Trophoblast cell (in vitro differentiated cells and primary cell): Measurements from ENCODE around the gene REV3L.

Experiments
- DNase-seq, 2 donors: peaks; one replicate each; pipeline ENCODE4 v3.0.0-alpha.2; 2016
- H2AFZ ChIP-seq: 2 replicates; pipeline ENCODE4 v1.6.1; 2013; ENCODE audit warnings: low read length, moderate library complexity, mild to moderate bottlenecking; ENCODE audit not compliant: insufficient read depth, poor library complexity
- H2AK5ac ChIP-seq: 2 replicates; pipeline ENCODE4 v1.6.1; 2013; ENCODE audit warnings: mild to moderate bottlenecking, low read length
- H2BK120ac ChIP-seq: 2 replicates; pipeline ENCODE4 v1.6.1; 2013; ENCODE audit warnings: low read length, mild to moderate bottlenecking, moderate library complexity; ENCODE audit not compliant: insufficient read depth, poor library complexity
- H2BK12ac ChIP-seq: 2 replicates; pipeline ENCODE4 v1.6.1; 2013; ENCODE audit warnings: mild to moderate bottlenecking, low read length, moderate library complexity
- H2BK5ac ChIP-seq: 2 replicates; pipeline ENCODE4 v1.6.1; 2013; ENCODE audit warnings: low read length, low read depth, moderate library complexity, mild to moderate bottlenecking; ENCODE audit not compliant: poor library complexity
- H3K14ac ChIP-seq: 2 replicates; pipeline ENCODE4 v1.6.1; 2013; ENCODE audit warnings: mild to moderate bottlenecking, low read length
- H3K18ac ChIP-seq: 2 replicates; pipeline ENCODE4 v1.6.1; 2013; ENCODE audit warnings: mild to moderate bottlenecking, low read length
- H3K23ac ChIP-seq: 2 replicates; pipeline ENCODE4 v1.6.1; 2013; ENCODE audit warnings: low read length
- H3K27ac ChIP-seq: 2 replicates; pipeline ENCODE4 v1.5.1; 2013; ENCODE audit warnings: low read depth, mild to moderate bottlenecking, inconsistent platforms, low read length, moderate library complexity
- H3K27me3 ChIP-seq: 2 replicates; pipeline ENCODE4 v1.6.1; 2013; ENCODE audit warnings: inconsistent platforms, mild to moderate bottlenecking, low read length, moderate library complexity; ENCODE audit not compliant: insufficient read depth
- H3K36me3 ChIP-seq, 2 experiments: 1 replicate in 1 of 2; 2 replicates in 1 of 2; pipeline ENCODE4 v1.6.1; 2013; ENCODE audit warnings: low read length in 2 of 2, mild to moderate bottlenecking in 2 of 2, moderate library complexity in 1 of 2; ENCODE audit not compliant: insufficient read depth in 2 of 2, control insufficient read depth in 1 of 2
- H3K4ac ChIP-seq: 2 replicates; pipeline ENCODE4 v1.6.1; 2013; ENCODE audit warnings: low read depth, mild to moderate bottlenecking, low read length, moderate library complexity
- H3K4me1 ChIP-seq, 2 experiments: 1 replicate in 1 of 2; 2 replicates in 1 of 2; pipeline ENCODE4 v1.6.1; 2013; ENCODE audit warnings: low read length in 2 of 2, mild to moderate bottlenecking in 2 of 2, moderate library complexity in 1 of 2; ENCODE audit not compliant: insufficient read depth in 2 of 2, control insufficient read depth in 1 of 2
- H3K4me2 ChIP-seq: 2 replicates; pipeline ENCODE4 v1.6.1; 2013; ENCODE audit warnings: inconsistent platforms, mild to moderate bottlenecking, low read length, moderate library complexity
- H3K4me3 ChIP-seq: 2 replicates; pipeline ENCODE4 v1.5.1; 2013; ENCODE audit warnings: mild to moderate bottlenecking, low read depth, low read length, inconsistent platforms
- H3K79me1 ChIP-seq: one replicate; pipeline ENCODE4 v1.6.1; 2013; ENCODE audit warnings: low read length
- H3K79me2 ChIP-seq: 2 replicates; pipeline ENCODE4 v1.6.1; 2013; ENCODE audit warnings: low read length, mild to moderate bottlenecking; ENCODE audit not compliant: control insufficient read depth, insufficient read depth, poor library complexity
- H3K9ac ChIP-seq: 2 replicates; pipeline ENCODE4 v1.6.1; 2013; ENCODE audit warnings: mild to moderate bottlenecking, low read length
- H3K9me3 ChIP-seq: 2 replicates; pipeline ENCODE4 v1.6.1; 2013; ENCODE audit warnings: low read depth, mild to moderate bottlenecking, control low read depth, inconsistent platforms, low read length; ENCODE audit not compliant: insufficient read depth
- H4K12ac ChIP-seq: 2 replicates; pipeline ENCODE4 v1.6.1; 2013; ENCODE audit warnings: low read depth, mild to moderate bottlenecking, low read length, moderate library complexity
- H4K8ac ChIP-seq: 2 replicates; pipeline ENCODE4 v1.6.1; 2013; ENCODE audit warnings: low read depth, mild to moderate bottlenecking, low read length, moderate library complexity
- H4K91ac ChIP-seq: one replicate; pipeline ENCODE4 v1.6.1; 2013; ENCODE audit warnings: low read depth, mild to moderate bottlenecking, low read length, moderate library complexity
- WGBS: extraction: QIAGEN DNeasy Blood & Tissue Kit; methylation state at CpG from one replicate; pipeline ENCODE4 v1.1.7; 2013; ENCODE audit warnings: missing lambda C conversion rate; ENCODE audit not compliant: insufficient read length, insufficient coverage; ENCODE audit errors: extremely low coverage; 5-methylcytosine and 5-hydroxymethylcytosine counted together

REV3L gene

DNA sequence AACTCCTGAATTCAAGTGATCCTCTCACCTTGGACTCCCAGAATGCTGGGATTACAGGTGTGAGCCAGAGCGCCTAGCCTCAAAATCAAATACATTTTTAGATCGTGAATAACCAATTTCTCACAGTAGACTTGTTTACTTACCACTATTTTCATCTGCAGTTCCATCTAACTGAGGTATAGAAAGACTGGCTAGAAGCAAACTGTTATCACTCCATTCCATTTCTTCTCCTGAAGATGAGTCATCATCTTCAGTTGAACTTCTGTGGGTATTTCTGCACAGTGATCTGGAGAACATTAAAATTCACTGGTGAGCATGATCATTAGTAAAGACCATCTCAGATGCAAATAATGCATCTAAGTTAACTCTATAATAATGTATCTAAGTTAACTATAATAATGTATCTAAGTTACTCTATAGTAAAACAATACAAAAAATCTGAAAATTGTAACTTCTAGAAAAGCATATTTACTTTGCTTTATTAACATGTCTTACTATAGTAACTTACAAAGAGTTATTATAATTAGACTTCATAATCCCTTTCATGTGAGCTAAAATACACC lies 105.4 kb downstream of the REV3L start:
- peaks cover 5 to 12% of the 10 kb centered on the region in 2 experiments for H3K36me3 ChIP-seq
- H3K9me3 ChIP-seq, result no peaks in the 10 kb centered on the region
- H3K79me1 ChIP-seq, result no peaks in the 10 kb centered on the region
- H4K8ac ChIP-seq, result no peak overlapping the region
- H3K4me1 ChIP-seq, result no peaks in the 10 kb centered on the region
- H3K4me3 ChIP-seq, result no peak overlapping the region
- no peak overlapping the region for H3K4me2 ChIP-seq
- no peak overlapping the region for H2AK5ac ChIP-seq
- H4K91ac ChIP-seq, result no peak overlapping the region
- no peak overlapping the region for H2AFZ ChIP-seq
- no peak overlapping the region for H3K9ac ChIP-seq
- peak; percentile 14 to 69 for DNase-seq
- no peaks in the 10 kb centered on the region for H3K79me2 ChIP-seq
- H3K23ac ChIP-seq, result no peak overlapping the region
- no peak overlapping the region for H3K4ac ChIP-seq
- WGBS, result no CpG with 5 or more reads among the region's 2 CpGs
- H3K14ac ChIP-seq, result no peak overlapping the region
- H2BK120ac ChIP-seq, result no peak overlapping the region
- H2BK12ac ChIP-seq, result no peak overlapping the region
- H3K18ac ChIP-seq, result no peak overlapping the region
- H2BK5ac ChIP-seq, result no peak overlapping the region
- no peaks in the 10 kb centered on the region for H3K27me3 ChIP-seq
- no peak overlapping the region for H4K12ac ChIP-seq
- no peak overlapping the region for H3K27ac ChIP-seq

DNA sequence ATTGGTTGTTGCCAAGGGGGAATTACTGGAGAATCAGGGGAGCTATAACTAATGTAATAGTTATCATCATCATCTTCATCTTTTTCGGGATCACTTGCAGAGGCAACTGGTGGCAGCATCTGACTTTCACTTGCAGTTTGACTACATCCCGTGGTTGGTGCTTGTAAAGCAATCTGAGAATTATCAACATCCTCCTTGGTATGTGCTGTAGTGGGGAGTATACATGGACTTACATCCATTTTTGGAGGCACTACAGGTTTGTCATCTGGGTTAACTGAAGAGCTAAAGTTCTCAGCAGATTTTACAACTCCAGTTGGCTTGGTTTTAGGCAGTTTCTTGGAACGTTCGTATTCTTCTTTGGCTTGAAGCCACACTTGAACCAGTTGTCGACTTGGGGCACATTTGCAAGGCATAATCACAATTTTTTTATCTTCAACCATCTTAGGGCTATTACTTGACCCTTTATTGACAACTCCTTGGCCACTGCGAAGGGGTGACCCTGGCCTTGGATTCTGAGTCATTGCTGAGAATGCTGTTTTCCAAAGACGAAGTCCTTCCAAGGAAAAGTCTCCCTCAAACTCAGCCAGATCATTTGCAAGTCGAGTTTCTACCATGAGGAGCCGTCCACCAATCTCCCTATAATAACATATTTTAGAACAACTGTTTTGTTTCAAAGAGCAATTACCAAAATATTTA lies 115.5 kb downstream of the REV3L start:
- H3K4ac ChIP-seq, result no peak overlapping the region
- no peak overlapping the region for H4K91ac ChIP-seq
- H3K9ac ChIP-seq, result no peak overlapping the region
- H3K4me3 ChIP-seq, result no peak overlapping the region
- no peak overlapping the region for H2AFZ ChIP-seq
- no peaks in the 10 kb centered on the region for H3K79me2 ChIP-seq
- no peak for DNase-seq
- no peak overlapping the region for H2AK5ac ChIP-seq
- H3K27ac ChIP-seq, result no peak overlapping the region
- WGBS, result no CpG with 5 or more reads among the region's 9 CpGs
- no peaks in the 10 kb centered on the region for H3K79me1 ChIP-seq
- no peak overlapping the region for H3K23ac ChIP-seq
- no peak overlapping the region for H4K12ac ChIP-seq
- no peak overlapping the region for H3K4me2 ChIP-seq
- H2BK120ac ChIP-seq, result no peak overlapping the region
- H3K9me3 ChIP-seq, result no peaks in the 10 kb centered on the region
- no peak overlapping the region for H3K18ac ChIP-seq
- no peak overlapping the region for H4K8ac ChIP-seq
- no peaks in the 10 kb centered on the region for H3K4me1 ChIP-seq
- H2BK5ac ChIP-seq, result no peak overlapping the region
- no peak overlapping the region for H3K14ac ChIP-seq
- peaks cover 2% of the 10 kb centered on the region in 2 experiments for H3K36me3 ChIP-seq
- H3K27me3 ChIP-seq, result no peaks in the 10 kb centered on the region
- no peak overlapping the region for H2BK12ac ChIP-seq

DNA sequence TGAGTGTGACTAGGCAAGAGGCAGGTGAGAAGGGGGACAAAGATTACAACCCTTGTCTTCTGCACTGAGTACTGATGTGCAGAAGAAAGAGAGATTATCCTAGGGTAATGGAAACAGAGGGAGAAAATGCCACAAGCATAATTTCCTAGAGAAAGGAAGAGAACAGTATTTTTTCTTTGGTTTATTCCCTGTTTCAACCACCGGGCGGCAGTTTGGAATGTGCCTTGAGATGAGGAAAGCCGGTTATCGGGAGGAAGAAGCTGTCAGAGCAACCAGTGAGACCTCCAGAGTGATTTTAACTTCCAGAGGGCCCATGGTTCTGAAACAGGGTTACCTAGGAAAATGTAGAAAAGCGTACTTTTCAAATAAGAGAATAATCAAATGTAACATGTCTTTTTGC lies 121.4 kb downstream of the REV3L start:
- H3K4me3 ChIP-seq, result no peak overlapping the region
- no peak overlapping the region for H3K4me2 ChIP-seq
- H2AK5ac ChIP-seq, result no peak overlapping the region
- no CpG with 5 or more reads among the region's 5 CpGs for WGBS
- no peak overlapping the region for H3K14ac ChIP-seq
- H4K12ac ChIP-seq, result no peak overlapping the region
- no peaks in the 10 kb centered on the region for H3K79me2 ChIP-seq
- no peak overlapping the region for H4K91ac ChIP-seq
- H2BK12ac ChIP-seq, result no peak overlapping the region
- H2BK5ac ChIP-seq, result no peak overlapping the region
- H4K8ac ChIP-seq, result no peak overlapping the region
- peaks cover 0 to 4% of the 10 kb centered on the region in 2 experiments for H3K36me3 ChIP-seq
- no peak overlapping the region for H3K27ac ChIP-seq
- no peak overlapping the region for H2AFZ ChIP-seq
- no peak overlapping the region for H2BK120ac ChIP-seq
- no peak overlapping the region for H3K23ac ChIP-seq
- H3K4me1 ChIP-seq, result no peaks in the 10 kb centered on the region
- no peaks in the 10 kb centered on the region for H3K27me3 ChIP-seq
- H3K18ac ChIP-seq, result no peak overlapping the region
- no peak overlapping the region for H3K9ac ChIP-seq
- no peaks in the 10 kb centered on the region for H3K9me3 ChIP-seq
- H3K79me1 ChIP-seq, result no peaks in the 10 kb centered on the region
- DNase-seq, result peak; percentile 12 to 59
- no peak overlapping the region for H3K4ac ChIP-seq

DNA sequence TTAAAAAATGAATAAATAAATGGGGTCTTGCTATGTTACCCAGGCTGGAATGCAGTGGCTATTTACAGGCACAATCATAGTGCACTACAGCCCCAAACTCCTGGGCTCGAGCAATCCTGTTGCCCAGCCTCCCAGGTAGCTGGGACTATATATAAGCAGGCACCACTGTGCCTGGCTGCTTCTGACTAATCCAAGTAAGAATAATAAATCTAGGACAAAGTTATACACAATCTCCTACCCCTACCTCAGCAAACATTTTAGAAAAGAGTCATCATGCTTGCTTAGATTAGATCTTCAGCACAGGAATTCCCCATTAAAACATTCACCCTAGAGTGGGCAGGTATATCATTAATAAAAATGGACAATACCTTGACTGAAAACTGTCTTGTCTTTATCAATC lies 124.6 kb downstream of the REV3L start:
- no peak overlapping the region for H2AFZ ChIP-seq
- no peak overlapping the region for H2BK5ac ChIP-seq
- no peak overlapping the region for H3K23ac ChIP-seq
- no peaks in the 10 kb centered on the region for H3K79me1 ChIP-seq
- no peak overlapping the region for H4K8ac ChIP-seq
- no peaks in the 10 kb centered on the region for H3K4me1 ChIP-seq
- no peak overlapping the region for H3K27ac ChIP-seq
- H4K12ac ChIP-seq, result no peak overlapping the region
- H3K36me3 ChIP-seq, result peaks cover 0 to 4% of the 10 kb centered on the region in 2 experiments
- H3K9me3 ChIP-seq, result no peaks in the 10 kb centered on the region
- peak; percentile 21 to 68 for DNase-seq
- no peak overlapping the region for H3K14ac ChIP-seq
- H2BK120ac ChIP-seq, result no peak overlapping the region
- no peaks in the 10 kb centered on the region for H3K27me3 ChIP-seq
- no peak overlapping the region for H3K4me3 ChIP-seq
- H3K4me2 ChIP-seq, result no peak overlapping the region
- no peak overlapping the region for H2BK12ac ChIP-seq
- no peak overlapping the region for H3K4ac ChIP-seq
- no peak overlapping the region for H3K18ac ChIP-seq
- H2AK5ac ChIP-seq, result no peak overlapping the region
- no peaks in the 10 kb centered on the region for H3K79me2 ChIP-seq
- WGBS, result no CpG with 5 or more reads among the region's 1 CpG
- no peak overlapping the region for H3K9ac ChIP-seq
- H4K91ac ChIP-seq, result no peak overlapping the region
